HepG2 (cell line): ENCODE results near the gene TPM1. TPM values are rescaled to one million over a fixed set of nuclear protein-coding genes. Genes with fewer than 3 reads are reported as not detected.

ENCODE experiments used
- ATAC-seq: fragments of 200-7000 bp; cut with Tn5 transposase; 3 replicates; pipeline ENCODE4 v1.9.1; 2020; ENCODE audit warnings: mild to moderate bottlenecking, moderate library complexity
- BruUV-seq: library from RNA; stranded (reverse); fragments of 400-500 nt; replicated peaks from 2 replicates; lab custom pipeline; 2021; lab: Mats Ljungman, UMichigan
- CTCF ChIA-PET: fragments of 300-600 bp; formaldehyde crosslinking; extraction: SDS; loops from one replicate; lab custom pipeline; 2021; ENCODE audit warnings: low total read pairs, inconsistent platforms, low intra/inter-chr PET ratio; lab: Yijun Ruan, JAX
- POLR2A ChIA-PET: fragments of 350-600 bp; sonication (Branson Sonifier 250); formaldehyde crosslinking; loops from one replicate; lab custom pipeline; 2020; ENCODE audit warnings: antibody characterized with exemption, inconsistent platforms; lab: Yijun Ruan, JAX
- DNase-seq: peaks from one replicate; pipeline ENCODE4 v3.0.0-alpha.2; 2015; ENCODE audit warnings: low spot score
- FAIRE-seq: peaks from 3 replicates; lab custom pipeline; 2011; peaks lifted over from hg19 to GRCh38; lab: Jason Lieb, UNC
- H2AFZ ChIP-seq: one replicate; pipeline ENCODE4 v1.6.1; 2011; ENCODE audit warnings: low read length, inconsistent platforms
- H3K27ac ChIP-seq: fragments of 300-600 bp; 3 replicates; pipeline ENCODE4 v1.8.0; 2011; ENCODE audit warnings: mixed run types, mild to moderate bottlenecking, mixed read lengths, low read length, inconsistent platforms; ENCODE audit not compliant: insufficient read depth; ENCODE audit errors: extremely low read length
- H3K27me3 ChIP-seq, 2 experiments: fragments of 200-600 bp in 1 of 2; 2 replicates in 1 of 2; 3 replicates in 1 of 2; pipeline versions ENCODE4 v1.6.0 to v1.8.0; 2011; ENCODE audit warnings: low read length in 2 of 2, mild to moderate bottlenecking in 2 of 2, moderate library complexity in 2 of 2, inconsistent platforms in 1 of 2; ENCODE audit not compliant: insufficient read depth in 2 of 2, control insufficient read depth in 1 of 2
- H3K36me3 ChIP-seq, 2 experiments: fragments of 200-600 bp in 1 of 2; replicated peaks in 1 of 2; 2 replicates in 1 of 2; 3 replicates in 1 of 2; pipeline versions ENCODE4 v1.5.1 to v1.8.0; 2011; ENCODE audit warnings: low read length in 2 of 2, inconsistent platforms in 1 of 2; ENCODE audit not compliant: insufficient read depth in 2 of 2, control insufficient read depth in 1 of 2
- H3K4me1 ChIP-seq: 2 replicates; pipeline ENCODE4 v1.5.1; 2012; ENCODE audit warnings: low read length, inconsistent platforms; ENCODE audit not compliant: insufficient read depth
- H3K4me2 ChIP-seq: 2 replicates; pipeline ENCODE4 v1.6.0; 2011; ENCODE audit warnings: low read depth, low read length, inconsistent platforms
- H3K4me3 ChIP-seq, 3 experiments: fragments of 200-600 bp in 1 of 3; sonication (generic), shearing (Covaris generic) in 1 of 3; replicated peaks in 1 of 3; 2 replicates each; pipeline ENCODE4 v1.5.1; 2011 to 2016; ENCODE audit warnings: low read length in 3 of 3, inconsistent platforms in 2 of 3, low read depth in 2 of 3, mild to moderate bottlenecking in 2 of 3, control low read depth in 1 of 3, mixed read lengths in 1 of 3; ENCODE audit not compliant: insufficient read depth in 1 of 3
- H3K79me2 ChIP-seq: one replicate; pipeline ENCODE4 v1.6.1; 2011; ENCODE audit warnings: low read length, inconsistent platforms; ENCODE audit not compliant: insufficient read depth
- H3K9ac ChIP-seq: 2 replicates; pipeline ENCODE4 v1.6.0; 2011; ENCODE audit warnings: mild to moderate bottlenecking, low read depth, low read length, inconsistent platforms; ENCODE audit not compliant: insufficient read depth
- H3K9me3 ChIP-seq: 2 replicates; pipeline ENCODE4 v1.5.1; 2012; ENCODE audit warnings: mild to moderate bottlenecking, low read length
- H4K20me1 ChIP-seq: 2 replicates; pipeline ENCODE4 v1.6.0; 2011; ENCODE audit warnings: inconsistent platforms, mild to moderate bottlenecking, low read length, moderate library complexity; ENCODE audit not compliant: insufficient read depth
- AHR ChIP-seq: IDR thresholded peaks from 2 replicates; pipeline ENCODE4 v1.6.1; 2018; ENCODE audit warnings: missing genetic modification reagents, missing compliant biosample characterization
- BHLHE40 ChIP-seq: IDR thresholded peaks from 2 replicates; pipeline ENCODE4 v1.6.1; 2011; ENCODE audit warnings: low read length, improper control_type of control experiment
- CENPT ChIP-seq: sonication (generic); formaldehyde crosslinking; IDR thresholded peaks from 2 replicates; pipeline ENCODE4 v1.8.0; 2022; ENCODE audit warnings: low read depth, mild to moderate bottlenecking, moderate library complexity, missing genetic modification reagents
- NFYB ChIP-seq: sonication (generic); formaldehyde crosslinking; IDR thresholded peaks from 2 replicates; pipeline ENCODE4 v1.4.0; 2020; ENCODE audit warnings: missing genetic modification reagents
- POLR2AphosphoS2 ChIP-seq: IDR thresholded peaks from 2 replicates; pipeline ENCODE4 v1.6.1; 2011; ENCODE audit warnings: low read depth, low read length, improper control_type of control experiment
- REXO4 ChIP-seq: sonication (generic); formaldehyde crosslinking; IDR thresholded peaks from 2 replicates; pipeline ENCODE4 v1.8.0; 2022; ENCODE audit warnings: missing genetic modification reagents, mild to moderate bottlenecking, borderline replicate concordance
- SMAD3 ChIP-seq: sonication (generic); formaldehyde crosslinking; IDR thresholded peaks from 2 replicates; pipeline ENCODE4 v1.4.0; 2020; ENCODE audit warnings: missing genetic modification reagents
- SMARCE1 ChIP-seq: fragments of 450-650 bp; IDR thresholded peaks from 2 replicates; pipeline ENCODE4 v1.6.1; 2017; ENCODE audit warnings: borderline replicate concordance
- YY1 ChIP-seq: IDR thresholded peaks from 2 replicates; pipeline ENCODE4 v1.6.1; 2011; ENCODE audit warnings: low read length, low read depth, moderate library complexity, mild to moderate bottlenecking; ENCODE audit not compliant: insufficient read depth, insufficient replicate concordance
- ZEB1 ChIP-seq: IDR thresholded peaks from 2 replicates; pipeline ENCODE4 v1.6.1; 2012; ENCODE audit warnings: mild to moderate bottlenecking, low read depth, inconsistent platforms; ENCODE audit not compliant: insufficient replicate concordance
- ZFP62 ChIP-seq: sonication (generic); formaldehyde crosslinking; IDR thresholded peaks from 2 replicates; pipeline ENCODE4 v1.4.0; 2020; ENCODE audit warnings: missing genetic modification reagents
- ZNF207 ChIP-seq: fragments of 450-650 bp; IDR thresholded peaks from 2 replicates; pipeline ENCODE4 v1.6.1; 2016; ENCODE audit warnings: antibody characterized with exemption, borderline replicate concordance
- ZNF225 ChIP-seq: sonication (generic); formaldehyde crosslinking; IDR thresholded peaks from 2 replicates; pipeline ENCODE4 v1.4.0; 2020; ENCODE audit warnings: mild to moderate bottlenecking, missing genetic modification reagents
- ZNF382 ChIP-seq: sonication (generic); formaldehyde crosslinking; IDR thresholded peaks from 2 replicates; pipeline ENCODE4 v1.5.0; 2020; ENCODE audit warnings: missing genetic modification reagents, mild to moderate bottlenecking, borderline replicate concordance
- ZNF891 ChIP-seq: sonication (generic); formaldehyde crosslinking; IDR thresholded peaks from 2 replicates; pipeline ENCODE4 v1.5.0; 2020; ENCODE audit warnings: mild to moderate bottlenecking, missing genetic modification reagents
- WGBS: methylation state at CpG from one replicate; pipeline ENCODE4 v1.1.6; 2017; ENCODE audit warnings: low lambda C conversion rate; 5-methylcytosine and 5-hydroxymethylcytosine counted together
- in situ Hi-C: cut with HindIII; loops from 2 replicates; pipeline ENCODE4 v1.10.0; 2017; ENCODE audit warnings: low pct_unique_long_range_greater_than_20kb; ENCODE audit not compliant: extremely low pct_ligation_motif_present
- intact Hi-C: fragments of 100-400 bp; cut with micrococcal nuclease; formaldehyde crosslinking; loops from one replicate; pipeline ENCODE4 v1.10.0; 2022; ENCODE audit not compliant: unreplicated experiment
- polyA plus RNA-seq, 8 experiments: library from polyadenylated mRNA; depleted of rRNA in 3 of 8; stranded (reverse) in 7 of 8; unstranded in 1 of 8; fragments of >200 nt; fragmentation: Illumina TruSeq in 4 of 8; extraction: Trizol in 4 of 8; gene quantifications; 2 replicates each; pipeline versions ENCODE4 v1.2.1 to v1.2.3, GENCODE V29; 2011 to 2016; ENCODE audit warnings: low read depth in 4 of 8, missing spikeins in 1 of 8, mixed read lengths in 1 of 8; ENCODE audit not compliant: insufficient read depth in 1 of 8
- total RNA-seq, 5 experiments: library from RNA; depleted of rRNA; stranded (reverse); fragments of >200 nt; fragmentation: Illumina TruSeq; extraction: Trizol; gene quantifications; 2 replicates each; pipeline ENCODE4 v1.2.3, GENCODE V29; 2016; ENCODE audit warnings: low read depth in 1 of 5
- TF ChIP-seq, protein P1 (sequence below): IDR thresholded peaks from 2 replicates; pipeline ENCODE4 v1.6.1; 2016; ENCODE audit warnings: missing compliant biosample characterization, missing genetic modification reagents, borderline replicate concordance
- TF ChIP-seq, protein P2 (sequence below): IDR thresholded peaks from 2 replicates; pipeline ENCODE4 v1.6.1; 2016

TPM1 gene
- total and polyA plus RNA-seq, 2 of the 13 experiments (the other 11 are each of a cell fraction or from before 2014, with no cell fraction given), result 98.9 to 109 TPM

DNA sequence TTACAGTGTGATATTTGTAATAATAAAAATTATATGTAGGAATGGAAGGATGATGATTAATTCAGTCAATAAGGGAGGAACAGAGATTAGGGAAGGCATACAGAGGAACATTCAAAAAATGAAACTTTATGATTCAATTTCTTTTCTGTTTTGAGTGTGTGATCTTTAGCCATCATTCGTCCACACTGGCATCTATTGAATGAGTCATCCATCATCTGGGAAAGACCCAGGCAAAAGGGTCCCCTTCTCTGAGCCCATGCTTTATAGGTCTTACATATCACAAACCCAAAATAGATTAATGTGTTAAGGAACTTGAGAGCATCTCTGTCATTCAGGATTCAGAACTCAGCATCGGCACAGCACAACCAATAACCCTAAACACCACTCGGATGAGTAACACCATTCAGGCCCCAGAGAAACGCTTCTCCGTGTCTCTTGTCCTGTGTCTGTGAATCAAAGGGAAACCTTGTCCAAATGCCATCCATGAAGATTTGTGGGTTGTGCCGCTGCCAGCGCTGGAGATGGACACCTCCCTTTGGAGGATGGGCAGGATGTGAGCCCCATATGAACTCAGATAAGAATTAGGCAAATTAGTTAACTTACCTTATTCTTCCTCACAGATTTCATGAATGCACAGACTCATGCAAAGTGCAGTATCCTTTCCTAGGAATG, 21.7 kb upstream of the TPM1 start:
- WGBS, result 70% methylated on average over 7 of the region's 7 CpGs
- H3K9me3 ChIP-seq, result no peaks in the 10 kb centered on the region
- no peak overlapping the region for H3K9ac ChIP-seq
- no peak for ATAC-seq
- H3K4me2 ChIP-seq, result no peak overlapping the region
- in situ Hi-C loops, result no loop called here
- FAIRE-seq, result no peak
- H2AFZ ChIP-seq, result no peak overlapping the region
- DNase-seq, result no peak
- no peak overlapping the region for H3K27ac ChIP-seq
- no peaks in the 10 kb centered on the region for H4K20me1 ChIP-seq
- CTCF ChIA-PET, result no interaction called here
- H3K4me3 ChIP-seq, result no peak overlapping the region
- POLR2A ChIA-PET, result no interaction called here
- H3K27me3 ChIP-seq, result no peaks in the 10 kb centered on the region
- peaks cover 65% of the 10 kb centered on the region for H3K4me1 ChIP-seq
- H3K79me2 ChIP-seq, result no peaks in the 10 kb centered on the region
- BruUV-seq, result no TSS peak
- intact Hi-C loops, result no loop called here
- no peak for TF ChIP-seq REXO4
- no peak for TF ChIP-seq NFYB (CRISPR knock-in tag)
- TF ChIP-seq CENPT (CRISPR knock-in tag), result no peak
- no peak for TF ChIP-seq SMAD3 (CRISPR knock-in tag)
- TF ChIP-seq ZNF382, result no peak
- TF ChIP-seq, all 625 proteins: peak for 0
- H3K36me3 ChIP-seq, result no peaks in the 10 kb centered on the region

DNA sequence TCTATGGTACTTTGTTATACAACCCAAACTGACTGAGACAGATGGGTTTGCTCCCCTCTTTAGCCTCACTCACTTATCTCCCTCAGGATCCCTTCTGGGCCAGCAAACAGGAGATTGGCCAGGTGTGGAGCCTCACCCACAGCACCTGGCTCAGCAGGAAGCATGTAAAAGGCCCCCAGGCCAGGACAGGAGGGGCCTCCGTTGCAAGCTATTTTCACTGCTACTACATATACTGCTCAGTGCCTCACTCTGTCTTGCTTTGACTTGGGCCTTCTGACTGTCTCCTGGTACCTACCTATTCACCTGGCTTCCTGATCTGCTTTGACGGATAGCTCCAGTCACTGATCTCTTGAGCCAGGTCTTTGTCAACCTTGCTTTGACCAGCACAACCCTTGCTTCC, 20.4 kb upstream of the TPM1 start:
- no peak overlapping the region for H2AFZ ChIP-seq
- no peak overlapping the region for H3K27ac ChIP-seq
- in situ Hi-C loops, result no loop called here

More for the DNA sequence above, 20.4 kb upstream of the TPM1 start:
- no peaks in the 10 kb centered on the region for H3K9me3 ChIP-seq
- H3K79me2 ChIP-seq, result no peaks in the 10 kb centered on the region
- TF ChIP-seq ZNF207 (no peak), ZNF225 (CRISPR knock-in tag) (no peak), SMARCE1 (no peak), ZFP62 (CRISPR knock-in tag) (no peak), YY1 (no peak), ZNF891 (CRISPR knock-in tag) (no peak), AHR (CRISPR knock-in tag) (no peak), ZEB1 (no peak), BHLHE40 (no peak), POLR2AphosphoS2 (no peak)
- TF ChIP-seq, protein P1, sequence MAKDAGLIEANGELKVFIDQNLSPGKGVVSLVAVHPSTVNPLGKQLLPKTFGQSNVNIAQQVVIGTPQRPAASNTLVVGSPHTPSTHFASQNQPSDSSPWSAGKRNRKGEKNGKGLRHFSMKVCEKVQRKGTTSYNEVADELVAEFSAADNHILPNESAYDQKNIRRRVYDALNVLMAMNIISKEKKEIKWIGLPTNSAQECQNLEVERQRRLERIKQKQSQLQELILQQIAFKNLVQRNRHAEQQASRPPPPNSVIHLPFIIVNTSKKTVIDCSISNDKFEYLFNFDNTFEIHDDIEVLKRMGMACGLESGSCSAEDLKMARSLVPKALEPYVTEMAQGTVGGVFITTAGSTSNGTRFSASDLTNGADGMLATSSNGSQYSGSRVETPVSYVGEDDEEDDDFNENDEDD (CRISPR knock-in tag), result no peak
- TF ChIP-seq, protein P2, sequence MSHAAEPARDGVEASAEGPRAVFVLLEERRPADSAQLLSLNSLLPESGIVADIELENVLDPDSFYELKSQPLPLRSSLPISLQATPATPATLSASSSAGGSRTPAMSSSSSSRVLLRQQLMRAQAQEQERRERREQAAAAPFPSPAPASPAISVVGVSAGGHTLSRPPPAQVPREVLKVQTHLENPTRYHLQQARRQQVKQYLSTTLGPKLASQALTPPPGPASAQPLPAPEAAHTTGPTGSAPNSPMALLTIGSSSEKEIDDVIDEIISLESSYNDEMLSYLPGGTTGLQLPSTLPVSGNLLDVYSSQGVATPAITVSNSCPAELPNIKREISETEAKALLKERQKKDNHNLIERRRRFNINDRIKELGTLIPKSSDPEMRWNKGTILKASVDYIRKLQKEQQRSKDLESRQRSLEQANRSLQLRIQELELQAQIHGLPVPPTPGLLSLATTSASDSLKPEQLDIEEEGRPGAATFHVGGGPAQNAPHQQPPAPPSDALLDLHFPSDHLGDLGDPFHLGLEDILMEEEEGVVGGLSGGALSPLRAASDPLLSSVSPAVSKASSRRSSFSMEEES, result no peak
- intact Hi-C loops, result no loop called here
- POLR2A ChIA-PET, result no interaction called here
- no peak overlapping the region for H3K4me2 ChIP-seq
- WGBS, result 80% methylated on average over 2 of the region's 2 CpGs
- ATAC-seq (no peak), DNase-seq (no peak), FAIRE-seq (no peak)
- no peaks in the 10 kb centered on the region for H4K20me1 ChIP-seq
- no peak overlapping the region for H3K9ac ChIP-seq
- CTCF ChIA-PET, result no interaction called here
- peaks cover 52% of the 10 kb centered on the region for H3K4me1 ChIP-seq
- H3K36me3 ChIP-seq, result no peaks in the 10 kb centered on the region
- no TSS peak for BruUV-seq
- no peak overlapping the region for H3K4me3 ChIP-seq
- H3K27me3 ChIP-seq, result no peaks in the 10 kb centered on the region
